IPS-NIHi7 (cell line): ENCODE data around the gene GANAB.
"Not testable (repeated sequence)": the region's sequence is repeated elsewhere in the genome, so short reads cannot be mapped to it uniquely, and the experiment has no call there.

Experiments
- DNase-seq: peaks from one replicate; pipeline ENCODE4 v3.0.0; 2012; ENCODE audit warnings: mixed read lengths; ENCODE audit errors: extremely low spot score

Gene GANAB

DNA sequence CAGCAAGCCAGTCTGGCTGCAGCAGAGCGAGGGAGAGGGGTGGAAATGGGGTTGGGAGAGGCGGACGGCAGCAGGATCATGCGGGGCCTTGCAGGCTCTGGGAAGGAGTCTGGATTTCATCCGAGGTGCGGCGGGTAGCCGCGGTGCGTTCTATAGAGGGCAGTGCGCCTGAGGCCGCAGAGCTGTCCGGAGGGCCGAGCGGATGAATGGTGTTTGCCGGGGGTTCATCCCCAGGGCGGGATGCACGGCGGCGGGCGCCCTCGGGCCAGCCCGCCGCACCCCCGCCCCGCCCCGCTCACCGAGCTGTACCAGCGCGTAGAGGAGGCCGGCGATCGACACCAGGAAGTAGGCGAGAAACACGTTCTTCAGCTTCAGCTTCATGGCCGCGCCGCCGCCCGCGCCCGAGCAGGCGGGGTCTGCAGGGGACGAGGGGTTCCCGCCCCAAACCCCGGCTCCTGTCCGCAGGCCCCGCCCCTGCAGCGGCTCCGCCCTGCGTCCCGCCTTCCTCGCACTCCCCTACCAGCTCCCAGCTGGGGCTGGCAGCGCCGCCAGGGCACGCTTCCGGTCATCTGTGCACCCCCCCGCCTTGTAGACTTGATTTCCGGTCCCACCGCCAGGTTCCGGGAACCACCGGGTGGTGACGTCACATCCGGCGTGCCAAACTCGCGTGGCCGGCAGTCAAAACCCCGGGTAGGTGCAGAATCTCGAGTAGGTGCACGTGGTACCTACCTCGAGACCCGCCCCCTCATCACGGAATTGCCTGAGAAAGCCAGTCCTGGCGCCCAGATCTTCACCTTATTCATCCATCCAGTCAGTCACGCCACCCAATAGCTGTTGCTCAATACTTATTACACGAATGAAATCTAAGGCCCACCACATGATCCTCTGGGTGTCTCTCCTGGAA lies 24.6 kb downstream of the GANAB start, which contains the start of gene B3GAT3:
Gene B3GAT3 (minus strand): TSS at position 420 of the 904 bp plus-strand sequence. CDS start 39 bp downstream, at position 381.
- peak; percentile 99 for DNase-seq

DNA sequence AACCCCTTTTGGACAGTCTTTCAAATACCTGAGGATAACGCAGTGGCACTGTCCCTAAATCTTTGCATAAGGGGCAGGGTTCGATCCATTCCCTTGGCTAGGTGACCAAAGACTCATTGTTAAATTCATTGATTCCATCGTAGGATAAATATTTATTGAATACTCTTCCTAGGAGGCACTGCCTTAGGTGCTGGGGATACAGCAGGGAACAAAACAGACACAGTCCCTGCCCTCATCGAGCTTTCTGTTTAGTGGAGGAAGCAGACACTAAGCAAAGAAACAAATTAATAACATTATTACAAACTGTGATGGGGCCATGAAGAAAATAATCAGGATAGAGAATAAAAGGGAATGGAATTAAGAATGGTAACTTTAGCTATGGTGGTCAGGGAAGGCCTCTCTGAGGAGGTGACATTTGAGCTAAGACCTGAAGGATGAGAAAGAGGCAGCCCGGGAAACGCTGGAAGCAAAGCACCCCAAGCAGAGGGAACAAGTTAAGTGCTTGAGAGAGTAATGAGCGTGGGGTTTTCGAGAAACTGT lies 25.3 kb downstream of the GANAB start:
- no peak for DNase-seq

DNA sequence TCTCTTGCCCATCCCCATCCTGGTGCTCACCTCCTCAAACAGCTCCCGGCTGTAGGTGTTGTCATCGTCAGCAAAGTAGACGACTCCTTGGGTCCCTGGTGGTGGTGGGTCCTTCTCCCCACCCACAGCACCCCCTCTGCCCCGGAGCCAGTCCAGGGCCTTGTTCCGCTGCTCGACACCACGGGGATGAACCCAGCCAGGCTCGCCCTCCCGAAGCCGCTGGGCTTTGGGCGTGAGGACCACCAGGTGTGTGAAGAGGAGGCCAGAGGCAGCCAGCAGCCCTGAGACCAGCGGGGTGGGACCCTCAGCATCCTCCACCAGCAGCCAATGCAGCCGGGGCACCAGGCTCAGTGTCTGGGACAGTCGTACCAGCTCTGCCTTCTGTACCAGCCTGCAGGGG lies 29.5 kb downstream of the GANAB start:
- DNase-seq: not testable (repeated sequence)

- DNase-seq: no peak
Measured at GRCh38 chr11:62615521-62615920, 30.9 kb downstream of the GANAB start.

DNA sequence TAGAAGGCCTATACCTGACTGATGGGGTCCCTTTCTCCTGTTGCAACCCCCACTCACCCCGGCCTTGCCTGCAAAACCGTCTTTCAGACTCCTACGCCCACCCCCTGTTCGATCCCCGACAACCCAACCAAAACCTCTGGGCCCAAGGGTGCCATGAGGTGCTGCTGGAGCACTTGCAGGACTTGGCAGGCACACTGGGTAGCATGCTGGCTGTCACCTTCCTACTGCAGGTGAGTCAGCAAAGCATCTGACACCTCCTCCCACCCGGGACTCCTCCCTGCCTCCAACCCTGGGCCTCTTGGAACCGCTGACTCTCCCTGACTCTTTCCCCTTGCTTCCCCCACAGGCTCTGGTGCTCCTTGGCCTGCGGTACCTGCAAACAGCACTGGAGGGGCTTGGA lies 32.1 kb downstream of the GANAB start:
- no peak for DNase-seq

GRCh38 chr11:62613291-62613778 lies 33.1 kb downstream of the GANAB start:
- no peak for DNase-seq

DNA sequence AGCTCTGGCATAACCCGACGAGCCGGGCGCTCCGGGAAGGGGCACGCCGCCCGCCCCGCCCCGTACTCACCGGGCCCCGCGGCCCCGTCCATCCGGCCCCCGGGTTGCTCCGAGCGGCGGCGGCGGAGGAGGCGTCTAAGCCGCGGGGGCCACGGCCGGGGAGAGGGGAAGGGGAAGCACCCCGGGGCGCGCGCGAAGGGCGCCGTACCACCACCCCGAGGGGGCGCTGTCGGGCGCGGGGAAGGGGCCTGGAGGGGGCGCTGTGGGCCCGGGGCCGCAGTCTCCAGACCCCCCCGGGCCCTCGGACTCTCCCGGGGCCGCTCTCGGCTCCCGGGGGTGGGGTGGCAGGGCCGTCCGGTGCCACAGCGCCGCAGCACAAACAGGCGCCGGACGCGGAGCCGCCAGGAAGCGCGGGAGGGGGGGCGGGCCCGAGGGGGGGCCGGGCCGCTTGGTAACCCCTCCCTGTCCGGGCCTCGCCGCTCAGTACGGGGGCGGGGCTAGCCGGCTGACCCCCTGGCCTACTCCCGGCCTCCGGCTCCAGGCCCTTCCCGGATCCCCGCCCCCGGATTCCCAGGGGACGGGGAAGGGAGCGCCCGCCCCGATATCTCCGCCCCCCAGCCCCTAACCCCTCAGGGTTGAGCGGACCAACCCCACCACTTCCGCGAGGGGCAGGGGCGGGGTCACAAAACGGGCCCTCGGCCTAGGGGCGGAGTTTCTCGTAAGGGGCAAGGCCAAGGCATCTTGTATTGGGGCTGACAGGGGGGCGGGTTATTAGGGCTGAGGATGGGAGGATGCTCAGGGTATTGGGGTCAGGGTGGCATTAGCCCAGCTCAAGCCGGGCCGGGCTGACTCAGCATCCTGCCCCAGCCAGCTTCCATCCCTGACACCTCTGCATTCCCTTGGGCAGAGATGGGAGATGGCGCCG lies 33.8 kb downstream of the GANAB start, which contains the start of the genes EML3 and ROM1:
Gene EML3 (minus strand): TSS at position 410 of the 925 bp plus-strand sequence. CDS start 318 bp downstream, at position 92.
Gene ROM1 (plus strand): TSS at position 892 of the 925 bp plus-strand sequence. CDS start 25 bp downstream, at position 917.
- DNase-seq: peak; percentile 97

GRCh38 chr11:62611705-62612365 lies 34.6 kb downstream of the GANAB start:
- DNase-seq: no peak

DNA sequence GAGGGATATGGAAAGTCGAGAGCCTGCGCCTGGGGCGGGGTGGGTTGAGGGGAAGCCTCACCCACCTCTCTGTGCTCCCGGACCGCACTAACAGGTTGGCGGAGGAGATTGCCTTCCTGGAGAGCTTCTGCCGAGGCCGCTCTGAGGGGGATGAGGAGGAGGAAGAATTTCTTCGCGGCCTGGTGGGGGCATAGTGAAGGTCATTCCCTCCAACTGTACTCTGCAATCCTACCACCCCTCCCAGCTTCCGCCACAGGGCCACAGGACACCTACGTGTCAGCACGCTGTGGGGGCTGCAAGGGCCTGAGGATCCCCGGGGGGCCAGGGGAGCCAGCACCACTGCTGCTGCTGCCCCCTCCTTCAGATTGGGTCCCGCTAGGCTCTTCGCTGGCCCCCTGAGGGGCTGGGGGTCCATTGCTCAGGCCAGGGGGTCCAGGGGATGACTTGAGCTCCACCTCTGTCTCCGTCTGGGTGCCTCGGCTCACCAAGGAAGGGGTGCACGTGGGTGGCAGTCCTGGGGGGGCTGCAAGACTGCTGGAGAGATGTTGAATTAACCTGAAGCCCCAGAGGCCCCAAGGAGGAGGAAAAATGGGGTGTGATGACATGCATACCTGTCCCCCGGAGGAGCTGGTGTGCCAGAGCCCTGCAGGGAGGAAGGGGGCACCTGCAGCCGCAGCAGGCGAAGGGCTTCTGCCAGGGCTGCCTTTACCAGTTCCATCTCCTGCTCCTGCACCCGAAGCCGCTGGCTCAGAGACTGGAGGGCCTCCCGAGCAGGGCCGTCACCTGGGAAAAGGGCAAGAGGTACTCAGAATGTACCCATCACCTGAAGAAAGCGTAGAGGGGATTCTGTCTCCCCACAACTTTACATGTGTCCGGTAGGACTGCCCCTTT lies 35.4 kb downstream of the GANAB start:
- DNase-seq: no peak

DNA sequence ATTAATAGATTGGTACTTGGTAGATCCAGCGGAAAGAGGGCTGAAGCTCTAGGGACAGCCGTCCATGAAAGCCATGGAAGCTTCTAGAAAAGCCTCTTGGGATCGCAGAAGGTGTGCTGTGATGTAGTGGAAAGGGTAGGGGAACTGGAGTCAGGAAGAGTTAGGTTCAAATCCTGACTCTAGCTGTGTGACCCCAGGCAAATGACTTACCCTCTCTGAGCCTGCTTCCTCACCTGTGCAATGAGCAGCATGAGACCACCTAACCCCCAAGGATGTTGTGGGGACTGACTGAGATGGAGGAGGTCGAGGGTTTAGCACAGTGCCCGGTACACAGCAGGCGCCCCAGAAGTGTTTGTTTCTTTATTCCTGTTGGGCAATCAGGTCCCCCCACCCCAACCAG lies 36.0 kb downstream of the GANAB start:
- no peak for DNase-seq

- no peak for DNase-seq
Measured at GRCh38 chr11:62608776-62609175, 37.6 kb downstream of the GANAB start.

DNA sequence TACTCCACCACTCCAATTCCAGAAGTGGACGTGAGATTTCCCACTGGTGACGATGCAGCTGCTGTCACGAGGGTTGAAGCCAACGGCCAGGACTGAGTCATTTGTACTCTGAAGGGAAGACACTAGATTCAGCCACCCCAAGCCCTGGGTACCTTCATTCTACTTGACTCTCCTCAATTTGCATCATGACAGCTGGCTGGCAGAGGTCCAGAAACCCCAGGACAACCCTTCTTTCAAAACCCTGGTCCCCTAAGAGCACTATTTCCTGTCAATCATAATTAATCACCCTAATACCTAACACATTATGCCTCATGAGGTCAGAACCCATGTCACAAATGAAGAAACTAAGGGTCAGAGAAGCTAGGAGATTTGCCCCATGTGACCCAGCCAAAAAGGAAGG lies 38.7 kb downstream of the GANAB start:
- no peak for DNase-seq

- DNase-seq: no peak
Measured at GRCh38 chr11:62605902-62606301, 40.5 kb downstream of the GANAB start.

DNA sequence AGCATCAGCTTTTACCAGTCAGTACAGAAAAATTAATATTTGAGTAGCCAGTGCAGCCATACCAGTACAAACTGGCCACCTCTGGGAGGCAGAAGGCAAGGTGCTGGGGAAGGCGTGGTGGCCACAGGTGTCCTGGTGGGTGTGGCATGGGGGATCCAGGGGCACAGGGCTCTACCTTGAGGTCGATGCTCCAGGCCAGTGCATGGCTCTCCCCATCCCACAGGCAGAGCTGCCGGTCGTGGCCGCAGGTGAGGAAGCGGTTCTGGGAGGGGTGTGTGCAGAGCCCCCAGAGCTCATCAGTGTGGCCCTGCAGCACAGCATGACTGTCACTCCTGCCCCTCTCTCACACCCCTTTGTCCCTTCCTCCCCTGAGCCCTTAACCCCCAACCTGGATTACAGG lies 40.9 kb downstream of the GANAB start:
- no peak for DNase-seq

GRCh38 chr11:62604460-62605120 lies 41.8 kb downstream of the GANAB start:
- no peak for DNase-seq

DNA sequence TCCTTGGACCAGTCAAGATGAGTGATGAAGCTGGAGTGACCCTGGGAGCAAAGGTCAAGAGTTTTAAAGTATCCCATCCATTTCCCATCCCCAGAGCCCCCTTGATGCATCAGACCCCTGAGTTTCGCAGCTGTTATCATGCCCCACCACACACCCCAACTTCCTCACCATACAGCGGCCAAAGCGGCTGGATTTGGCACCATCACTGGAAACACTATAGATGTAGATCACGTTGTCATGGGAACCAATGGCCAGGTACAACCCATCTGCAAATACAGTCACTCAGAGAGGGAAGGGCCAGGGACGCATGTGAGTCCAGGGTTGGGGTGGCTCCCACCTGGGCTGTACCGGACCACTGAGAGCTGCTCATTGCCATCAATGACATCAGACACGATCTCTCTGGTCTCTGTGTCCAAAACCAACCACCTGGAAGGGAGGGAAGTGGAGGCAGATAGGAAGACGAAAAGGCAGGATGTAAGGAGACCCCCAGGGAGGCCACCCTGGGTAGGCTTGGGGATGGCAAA lies 42.6 kb downstream of the GANAB start:
- DNase-seq: no peak

DNA sequence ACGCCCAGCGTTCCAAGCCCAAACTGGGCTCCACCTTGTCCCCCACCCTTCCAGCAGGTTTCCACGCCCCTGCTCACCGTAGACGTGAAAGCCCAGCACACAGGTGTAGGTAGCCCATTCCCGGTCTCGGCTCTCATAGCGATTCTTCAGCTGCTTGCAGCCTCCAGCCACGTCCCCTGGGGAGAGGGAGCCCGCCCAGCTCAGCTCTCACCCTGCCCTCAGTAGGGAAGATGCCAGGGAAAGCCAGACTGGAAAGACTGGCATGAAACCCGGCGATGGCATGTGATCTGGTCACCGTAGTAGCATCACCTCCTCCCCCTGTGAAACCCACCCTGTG lies 43.4 kb downstream of the GANAB start:
- DNase-seq: no peak

DNA sequence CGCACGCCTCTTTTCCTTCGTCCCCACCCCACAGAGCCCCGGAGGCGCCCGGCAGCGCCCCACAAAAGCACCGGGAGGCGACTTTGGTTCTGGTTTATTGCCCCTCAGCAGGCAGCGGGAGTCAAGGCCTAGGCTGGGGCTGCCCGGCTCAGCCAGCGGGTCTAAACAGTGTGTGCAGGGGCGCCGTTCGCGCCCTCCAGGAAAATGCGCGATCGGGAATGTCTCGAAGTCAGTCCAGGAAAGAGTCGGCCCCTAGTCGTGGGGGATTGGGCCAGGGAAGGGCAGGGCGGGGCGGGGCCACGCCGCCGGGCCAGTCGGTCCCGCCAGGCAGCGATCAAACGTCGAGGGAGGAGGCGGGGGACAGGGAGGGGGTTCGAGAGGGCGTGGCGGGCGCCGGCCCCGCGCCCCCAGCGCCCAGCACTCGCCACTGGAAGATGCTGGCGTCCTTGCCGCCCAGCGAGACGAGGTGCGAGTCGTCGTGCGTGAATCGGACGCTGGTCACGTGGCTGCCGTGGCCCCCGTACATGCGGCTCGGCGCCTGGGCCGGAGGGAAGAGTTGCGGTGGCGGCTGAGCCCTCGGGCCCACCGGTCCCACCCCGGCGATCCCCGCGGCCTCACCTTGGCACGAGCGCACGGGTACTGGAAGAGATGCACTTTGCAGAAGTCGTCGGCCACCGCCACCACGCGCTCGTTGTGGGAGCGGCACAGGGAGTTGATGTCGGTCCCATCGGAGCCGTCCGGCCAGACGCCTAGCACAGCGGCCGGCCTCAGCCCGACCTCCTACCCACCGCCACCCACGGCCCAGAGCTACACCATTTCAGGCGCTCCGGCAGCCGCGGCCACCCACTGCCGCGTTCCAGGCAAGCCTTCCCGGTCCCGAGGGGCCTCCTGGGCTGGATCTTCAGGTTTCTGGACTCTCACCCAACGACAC lies 44.0 kb downstream of the GANAB start:
- DNase-seq: peak; percentile 77
